UCSD-AML1 (cell line): Measurements from ENCODE around the gene LAMC3.

ENCODE experiments used
- DNase-seq: peaks from one replicate; lab custom pipeline; 2025; ENCODE audit not compliant: unreplicated experiment; lab: John Stamatoyannopoulos, UW

Gene LAMC3

DNA sequence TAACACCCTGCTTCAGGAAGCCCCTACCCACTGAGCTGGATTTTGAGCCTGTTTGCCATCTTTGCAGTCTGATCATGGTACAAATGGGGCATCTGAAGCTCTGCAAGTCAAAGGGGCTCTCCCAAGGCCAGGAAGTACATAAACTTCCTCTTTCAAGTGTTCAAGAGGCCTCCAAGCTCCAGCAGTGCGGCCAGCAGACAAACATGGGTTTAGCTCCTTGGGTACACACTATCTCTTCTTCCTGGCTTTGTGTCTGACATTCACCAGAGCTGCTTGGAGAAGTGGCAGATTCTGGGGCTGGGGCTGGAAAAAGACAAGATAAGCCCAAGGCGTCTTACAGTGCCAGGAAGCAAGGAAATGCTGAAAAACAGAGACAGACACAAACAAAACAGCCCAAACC lies 34.1 kb downstream of the LAMC3 start:
- DNase-seq: peak; percentile 67

DNA sequence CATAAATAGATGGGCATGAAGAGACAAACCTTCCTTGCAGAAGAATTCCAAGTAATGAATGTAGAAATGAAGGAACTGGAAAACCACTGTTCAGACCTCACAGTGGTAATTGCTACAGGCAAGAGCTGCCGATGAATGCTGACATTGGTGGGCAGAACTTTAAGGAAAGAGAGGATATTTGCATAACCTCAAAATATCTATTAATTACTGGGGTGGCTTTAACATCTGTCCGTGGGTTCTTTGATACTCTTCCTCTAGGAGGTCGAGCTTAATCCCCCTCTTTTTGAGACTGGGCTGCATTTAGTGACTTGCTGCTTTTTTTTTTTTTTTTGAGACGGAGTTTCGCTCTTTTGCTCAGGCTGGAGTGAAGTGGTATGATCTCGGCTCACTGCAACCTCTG lies 34.7 kb downstream of the LAMC3 start:
- DNase-seq: no peak

DNA sequence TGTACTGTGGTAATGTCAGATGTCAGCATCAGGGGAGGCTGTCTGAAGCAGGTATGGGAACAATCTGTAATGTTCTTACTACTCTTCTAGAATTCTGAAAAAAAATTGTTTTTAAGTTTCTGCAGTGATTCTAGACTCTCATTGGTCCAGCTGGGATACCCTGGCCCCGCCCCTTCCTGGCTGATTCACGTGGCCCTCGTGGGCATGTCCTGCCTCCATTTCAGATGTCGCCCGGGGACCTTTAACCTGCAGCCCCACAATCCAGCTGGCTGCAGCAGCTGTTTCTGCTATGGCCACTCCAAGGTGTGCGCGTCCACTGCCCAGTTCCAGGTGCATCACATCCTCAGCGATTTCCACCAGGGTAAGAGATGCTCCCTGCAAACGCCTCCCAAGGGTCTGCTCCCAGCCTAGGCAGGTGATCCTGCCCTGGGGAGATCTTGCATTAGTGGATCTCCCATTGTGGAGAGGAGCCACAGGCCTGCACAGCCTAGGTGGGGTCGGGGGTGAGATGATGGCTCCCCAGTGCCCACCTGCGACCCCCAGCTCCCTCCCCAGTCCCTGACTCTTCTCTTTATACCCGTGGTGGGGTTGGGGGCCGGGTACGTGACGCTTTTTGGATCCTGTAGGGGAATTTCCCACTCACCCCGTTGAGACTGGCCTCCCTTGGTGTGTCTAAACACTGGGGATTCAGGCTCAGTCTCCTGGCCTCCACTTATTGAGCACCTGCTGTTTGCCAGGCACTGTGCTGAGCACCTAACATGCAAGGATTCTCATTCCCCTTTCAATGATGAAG lies 36.5 kb downstream of the LAMC3 start:
- peak; percentile 16 for DNase-seq

DNA sequence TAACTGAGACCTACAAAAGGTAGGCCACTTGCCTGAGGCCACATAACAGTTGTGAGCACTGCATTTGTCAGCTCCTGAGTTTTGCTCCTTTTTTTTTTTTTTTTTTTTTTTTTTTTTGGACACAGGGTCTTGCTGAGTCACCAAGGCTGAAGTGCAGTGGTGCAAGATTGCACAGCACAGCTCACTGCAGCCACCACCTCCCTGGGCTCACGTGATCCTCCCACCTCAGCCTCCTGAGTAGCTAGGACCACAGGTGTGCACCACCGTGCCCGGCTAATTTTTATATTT lies 37.1 kb downstream of the LAMC3 start:
- DNase-seq: no peak

DNA sequence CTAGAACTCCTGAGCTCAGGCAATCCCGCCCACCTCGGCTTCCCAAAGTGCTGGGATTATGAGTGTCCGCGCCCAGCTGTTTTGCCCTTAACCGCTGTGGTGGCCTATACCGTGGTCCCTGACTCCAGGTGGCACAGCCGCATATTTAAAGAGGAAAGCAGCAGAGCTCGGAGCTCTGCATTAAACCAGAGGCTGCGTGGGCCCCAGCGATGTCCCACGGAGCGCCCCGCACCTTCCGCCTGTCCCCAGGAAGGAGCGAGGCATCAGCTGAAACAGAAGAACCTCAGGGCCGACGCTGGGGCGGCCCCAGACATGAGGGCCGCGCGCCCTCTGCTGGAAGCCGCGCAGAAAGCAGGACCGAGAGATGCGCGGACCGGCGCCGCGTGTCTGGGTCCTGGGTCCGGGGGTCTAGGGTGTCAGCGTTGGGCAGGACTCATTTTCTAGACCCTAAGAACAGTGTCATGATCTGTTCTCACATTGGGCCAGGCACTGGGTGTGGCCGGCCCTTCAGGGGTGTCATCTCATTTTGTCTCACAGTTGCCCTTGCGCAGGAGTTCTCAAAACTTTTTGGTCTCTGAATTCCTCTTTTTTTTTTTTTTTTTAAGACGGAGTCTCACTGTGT lies 37.7 kb downstream of the LAMC3 start:
- DNase-seq: peak; percentile 80

DNA sequence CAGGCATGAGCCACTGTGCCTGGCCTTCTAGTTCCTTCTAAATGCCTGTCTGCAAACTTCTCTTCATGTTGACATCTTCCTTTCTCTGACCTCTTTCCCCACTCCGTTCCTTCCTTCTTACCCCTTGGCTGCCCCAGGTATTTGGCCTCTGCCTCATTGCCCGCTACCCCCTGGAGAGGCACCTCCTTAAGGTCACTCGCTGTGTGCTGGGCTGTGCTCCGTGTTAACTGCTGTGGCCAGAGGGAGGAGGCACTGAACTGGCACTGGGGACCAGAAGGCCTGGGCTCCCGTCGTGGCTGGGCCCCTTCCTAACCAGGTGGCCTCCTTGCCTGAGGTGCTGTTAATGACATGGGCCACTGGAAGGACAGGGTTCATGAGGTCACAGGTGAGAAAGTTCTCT lies 39.4 kb downstream of the LAMC3 start:
- DNase-seq: no peak

DNA sequence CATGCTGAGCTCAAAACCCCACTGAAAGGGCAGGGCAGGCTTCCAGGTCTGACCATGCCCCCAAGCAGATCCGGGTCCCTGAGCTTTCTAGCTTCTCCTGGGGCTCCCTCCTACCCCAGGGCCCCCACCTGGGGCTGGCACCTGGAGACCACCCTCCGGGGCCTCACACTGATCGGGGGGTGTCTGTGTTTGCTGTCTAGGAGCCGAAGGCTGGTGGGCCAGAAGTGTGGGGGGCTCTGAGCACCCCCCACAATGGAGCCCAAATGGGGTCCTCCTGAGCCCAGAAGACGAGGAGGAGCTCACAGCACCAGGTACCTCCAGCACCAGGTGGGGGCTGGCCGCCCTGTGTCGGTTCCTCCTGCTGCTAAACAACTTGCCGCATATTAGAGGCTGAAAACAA lies 39.8 kb downstream of the LAMC3 start:
- no peak for DNase-seq

DNA sequence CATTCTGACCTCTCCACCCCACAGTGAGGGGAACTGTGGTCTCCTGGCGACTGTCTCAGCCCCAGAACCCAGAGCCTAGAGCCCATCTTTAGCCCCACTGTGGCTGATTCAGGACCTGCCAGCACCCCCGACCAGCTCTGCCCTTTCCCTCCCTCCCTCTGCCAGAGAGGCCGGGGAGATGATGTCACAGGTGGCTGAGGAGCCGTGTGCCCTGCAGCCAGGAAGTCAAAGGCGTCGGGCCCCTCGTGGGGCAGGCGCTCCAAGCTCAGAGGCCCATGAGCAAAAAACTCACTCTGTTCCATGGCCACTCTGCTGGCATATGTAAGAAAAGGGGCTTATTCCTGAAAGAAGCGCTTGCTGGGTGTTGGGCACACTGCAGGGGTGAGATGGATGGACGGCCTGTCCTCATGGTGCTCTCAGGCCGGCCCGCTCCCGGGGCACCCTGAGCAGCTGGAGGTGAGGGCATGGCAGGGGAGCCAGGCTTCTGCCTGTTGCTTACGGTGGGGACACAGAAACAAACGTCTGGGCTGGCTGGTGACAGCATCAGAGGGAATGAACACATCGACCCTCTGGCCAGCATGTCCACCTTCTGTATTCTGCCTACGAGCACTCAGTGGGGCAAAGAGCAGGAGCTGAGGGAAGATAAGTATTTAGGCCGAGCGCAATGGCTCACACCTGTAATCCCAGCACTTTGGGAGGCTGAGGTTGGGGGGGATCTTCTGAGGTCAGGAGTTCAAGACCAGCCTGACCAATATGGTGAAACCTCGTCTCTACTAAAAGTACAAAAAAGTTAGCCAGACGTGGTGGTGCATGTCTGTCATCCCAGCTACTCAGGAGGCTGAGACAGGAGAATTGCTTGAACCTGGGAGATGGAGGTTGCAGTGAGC lies 41.1 kb downstream of the LAMC3 start:
- DNase-seq: peak; percentile 19

DNA sequence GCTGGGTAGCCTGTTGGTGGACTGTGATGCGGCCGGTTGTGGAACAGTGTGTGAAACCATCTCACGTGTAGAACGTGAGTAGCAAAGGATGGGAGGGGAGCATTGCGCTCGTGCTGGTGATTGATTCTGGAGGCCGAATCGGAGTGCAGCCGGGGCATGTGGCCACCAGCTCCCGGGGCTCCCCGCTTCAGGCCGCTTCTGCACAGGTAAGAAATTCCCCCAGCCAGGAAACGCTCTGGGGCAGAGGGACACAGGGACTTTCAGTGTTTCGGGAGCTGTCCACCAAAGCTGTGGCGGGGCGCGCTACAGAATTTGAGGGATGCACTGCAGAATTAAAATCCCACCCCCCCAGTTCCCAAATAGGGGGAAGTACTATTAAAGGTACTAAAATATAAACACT lies 41.9 kb downstream of the LAMC3 start:
- DNase-seq: no peak

DNA sequence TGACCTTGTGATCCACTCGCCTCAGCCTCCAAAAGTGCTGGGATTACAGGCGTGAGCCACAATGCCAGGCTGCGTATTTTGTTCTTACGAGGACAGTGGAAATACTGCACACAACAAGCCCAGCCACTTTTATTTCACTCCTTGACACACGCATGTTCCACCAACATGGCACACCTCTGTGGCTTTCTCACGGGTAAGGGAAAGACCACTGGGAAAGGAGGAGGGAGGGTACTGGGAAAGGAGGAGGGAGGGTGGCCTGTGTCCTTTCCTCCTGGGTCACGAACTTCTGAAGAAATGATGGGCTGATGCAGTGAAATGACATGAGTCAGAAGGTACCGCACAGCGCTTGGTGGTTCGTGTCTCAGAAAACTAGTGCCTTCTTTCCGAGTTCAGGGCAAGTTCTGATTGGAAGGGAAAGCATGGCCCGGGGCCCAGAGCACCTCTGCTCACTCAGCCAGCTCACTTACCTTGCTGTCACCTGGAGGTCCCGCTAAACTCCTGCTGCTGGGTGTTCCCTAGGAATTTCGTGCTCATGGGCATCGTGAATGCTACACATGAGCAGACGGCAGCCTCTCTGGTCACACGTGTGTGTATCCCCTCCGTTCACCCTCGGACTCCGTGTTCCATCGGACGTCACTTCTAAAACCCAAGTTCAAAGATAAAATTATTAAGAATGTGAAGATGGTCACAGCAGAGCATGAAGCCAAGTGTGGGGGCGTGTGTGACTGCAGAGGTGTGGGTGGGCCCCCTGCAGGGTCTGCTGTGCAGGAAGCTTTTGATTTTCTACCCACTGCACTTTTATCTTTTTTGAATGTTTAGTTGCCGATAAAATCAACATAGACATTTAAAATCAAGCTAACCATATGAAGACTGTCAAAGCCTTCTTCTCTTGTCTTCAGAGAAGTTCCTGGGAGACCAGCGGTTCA lies 42.9 kb downstream of the LAMC3 start:
- no peak for DNase-seq

DNA sequence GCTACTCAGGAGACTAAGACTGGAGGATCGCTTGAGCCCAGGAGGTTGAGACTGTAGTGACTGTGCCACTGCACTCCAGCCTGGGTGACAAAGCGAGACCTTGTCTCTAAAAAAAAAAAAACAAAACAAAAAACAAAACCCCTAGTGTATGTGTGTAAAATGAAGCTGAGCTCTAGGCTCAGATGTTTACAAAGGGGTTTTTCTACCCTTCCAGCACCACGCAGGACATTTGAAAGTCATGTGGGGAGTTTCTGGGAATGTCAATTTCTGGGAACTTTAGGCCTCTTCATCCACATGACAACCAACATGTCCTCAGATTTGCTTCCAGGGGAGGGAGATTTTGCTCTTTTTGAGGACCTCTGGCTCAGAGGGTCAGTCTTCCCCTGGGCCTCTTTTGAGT lies 44.9 kb downstream of the LAMC3 start:
- no peak for DNase-seq

DNA sequence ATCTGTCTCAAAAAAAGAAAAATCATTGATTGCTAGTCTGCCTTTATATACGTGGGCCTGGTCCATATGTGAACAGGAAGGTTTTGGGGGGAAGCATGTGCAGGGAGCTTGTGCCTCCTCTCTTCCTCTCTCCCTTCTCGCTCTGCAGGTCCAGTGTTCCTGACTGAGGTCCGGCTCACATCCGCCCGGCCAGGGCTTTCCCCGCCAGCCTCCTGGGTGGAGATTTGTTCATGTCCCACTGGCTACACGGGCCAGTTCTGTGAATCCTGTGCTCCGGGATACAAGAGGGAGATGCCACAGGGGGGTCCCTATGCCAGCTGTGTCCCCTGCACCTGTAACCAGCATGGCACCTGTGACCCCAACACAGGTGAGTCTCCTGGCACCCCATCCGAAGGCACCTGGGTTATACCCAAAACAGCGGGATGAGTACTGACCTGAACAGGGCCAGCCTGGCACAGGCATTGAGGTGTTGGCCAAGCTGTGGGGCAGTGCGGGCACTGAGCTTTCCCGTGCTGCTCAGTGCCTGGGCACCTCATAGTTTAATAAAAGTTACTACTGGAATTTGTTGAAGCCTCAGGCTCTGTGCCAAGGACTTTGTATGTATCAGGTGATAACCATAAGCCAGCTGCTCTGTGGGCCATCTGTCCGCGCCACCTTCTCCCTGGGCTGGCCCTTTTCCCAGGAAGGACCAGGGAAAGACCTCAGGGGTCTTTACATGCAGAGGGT lies 48.0 kb downstream of the LAMC3 start:
- DNase-seq: no peak

DNA sequence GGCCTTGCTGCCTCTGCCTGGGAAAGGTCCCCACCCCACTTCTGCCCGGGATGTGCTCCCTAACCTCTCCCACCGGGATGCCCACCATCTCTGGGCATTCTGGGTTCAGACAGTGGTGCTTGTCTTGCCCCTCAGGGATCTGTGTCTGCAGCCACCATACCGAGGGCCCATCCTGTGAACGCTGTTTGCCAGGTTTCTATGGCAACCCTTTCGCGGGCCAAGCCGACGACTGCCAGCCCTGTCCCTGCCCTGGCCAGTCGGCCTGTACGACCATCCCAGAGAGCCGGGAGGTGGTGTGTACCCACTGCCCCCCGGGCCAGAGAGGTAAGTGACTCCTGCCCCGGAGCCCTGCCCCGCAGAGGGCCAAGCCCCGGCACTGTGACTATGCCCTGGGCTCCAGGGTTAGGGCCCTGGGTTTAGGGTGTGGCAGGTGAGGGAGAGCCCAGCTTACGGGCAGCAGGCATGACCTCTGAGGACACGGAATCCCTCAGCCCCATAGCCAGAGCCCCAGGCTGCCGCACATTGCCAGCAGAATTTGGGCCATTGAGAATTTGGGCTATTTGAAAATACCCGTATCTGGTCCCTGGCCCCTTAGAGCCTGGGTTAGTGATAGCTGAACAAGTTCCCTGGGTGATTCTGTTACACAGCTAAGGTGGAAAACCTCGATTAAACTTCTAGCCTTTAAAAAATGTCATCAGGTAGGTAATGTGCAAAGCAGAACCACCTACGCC lies 52.1 kb downstream of the LAMC3 start:
- no peak for DNase-seq

DNA sequence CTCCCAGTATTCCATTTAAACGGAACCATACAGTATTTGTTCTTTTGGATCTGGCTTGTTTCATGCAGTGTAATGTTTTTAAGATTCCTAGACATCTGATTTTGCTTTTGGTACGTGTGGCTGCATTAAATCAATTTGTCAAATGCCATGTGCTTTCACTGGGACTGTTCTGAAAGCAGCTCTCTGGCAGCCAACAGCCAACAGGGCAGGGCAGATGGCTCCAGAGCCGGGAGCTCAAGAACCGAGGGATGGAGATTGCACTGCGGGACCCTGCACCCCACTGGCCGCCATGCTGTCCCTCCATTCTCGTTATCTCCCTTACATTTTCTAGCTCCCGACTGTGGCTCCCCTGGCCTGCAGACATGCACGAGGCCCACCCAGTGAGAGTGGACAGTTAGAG lies 54.0 kb downstream of the LAMC3 start:
- DNase-seq: no peak

DNA sequence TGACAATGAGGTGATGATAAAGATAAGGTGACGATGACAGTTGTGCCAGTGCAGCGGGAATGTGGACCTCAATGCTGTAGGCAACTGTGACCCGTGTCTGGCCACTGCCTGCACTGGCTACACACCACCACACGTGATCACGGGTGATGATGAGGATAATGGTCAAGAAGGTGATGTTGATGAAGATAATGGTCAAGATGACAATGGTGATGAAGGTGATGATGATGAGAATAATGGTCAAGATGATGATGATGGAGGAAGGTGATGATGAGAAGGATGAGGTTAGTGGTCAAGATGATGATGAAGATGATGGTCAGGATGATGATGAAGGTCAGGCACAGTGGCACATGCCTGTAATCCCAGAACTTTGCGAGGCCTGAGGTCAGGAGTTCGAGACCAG lies 56.6 kb downstream of the LAMC3 start:
- DNase-seq: no peak

DNA sequence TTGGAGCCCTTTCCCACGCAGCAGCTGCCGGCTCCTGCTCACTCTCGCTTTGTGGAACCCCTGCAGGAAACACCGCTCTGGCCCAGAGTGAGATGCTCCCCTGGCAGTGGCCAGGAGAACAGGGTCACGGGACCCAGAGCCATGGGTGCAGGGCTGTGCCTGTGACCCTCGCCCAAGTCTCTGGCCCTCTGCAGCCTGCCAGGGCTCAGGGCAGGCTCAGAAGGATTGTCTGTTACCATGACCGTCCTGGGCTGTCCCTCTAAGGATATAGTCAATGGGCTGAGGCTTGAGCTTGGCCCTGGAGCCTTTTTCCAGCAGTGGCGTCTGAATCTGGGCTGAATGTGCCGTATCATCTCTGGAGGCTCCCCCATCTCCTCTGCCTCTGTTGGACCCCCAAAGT lies 58.7 kb downstream of the LAMC3 start:
- DNase-seq: no peak

DNA sequence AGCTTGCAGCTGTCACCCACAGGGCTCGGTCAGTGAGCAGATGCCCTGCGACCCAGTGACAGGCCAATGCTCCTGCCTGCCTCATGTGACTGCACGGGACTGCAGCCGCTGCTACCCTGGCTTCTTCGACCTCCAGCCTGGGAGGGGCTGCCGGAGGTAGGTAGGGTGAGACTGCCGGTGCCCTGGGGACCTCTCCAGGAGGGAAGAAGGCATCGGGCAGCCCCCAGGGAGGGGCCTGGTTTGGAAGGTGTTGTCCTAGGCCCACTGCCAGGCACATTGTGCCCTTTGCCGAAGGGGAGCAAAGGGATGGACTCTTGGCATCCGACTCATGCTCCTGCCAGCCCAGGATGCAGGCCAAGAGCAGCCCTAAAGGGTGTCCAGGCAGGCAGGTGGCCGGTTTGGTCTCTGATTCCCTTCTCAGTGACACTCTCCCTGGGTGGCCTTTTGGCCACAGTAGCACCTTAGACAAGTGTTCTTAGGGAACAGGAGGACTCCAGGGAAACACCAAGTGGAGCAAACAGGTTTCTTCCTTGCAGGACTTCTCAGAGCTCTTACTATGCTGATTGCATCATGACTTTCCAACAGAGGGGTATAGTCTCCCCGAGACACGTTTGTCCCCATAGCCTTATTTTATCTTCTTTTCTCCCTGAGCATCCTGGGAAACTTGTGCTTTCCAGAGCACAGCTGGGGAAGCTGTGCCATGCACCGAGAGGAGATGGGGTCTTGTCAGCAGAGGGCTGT lies 59.3 kb downstream of the LAMC3 start:
- no peak for DNase-seq

DNA sequence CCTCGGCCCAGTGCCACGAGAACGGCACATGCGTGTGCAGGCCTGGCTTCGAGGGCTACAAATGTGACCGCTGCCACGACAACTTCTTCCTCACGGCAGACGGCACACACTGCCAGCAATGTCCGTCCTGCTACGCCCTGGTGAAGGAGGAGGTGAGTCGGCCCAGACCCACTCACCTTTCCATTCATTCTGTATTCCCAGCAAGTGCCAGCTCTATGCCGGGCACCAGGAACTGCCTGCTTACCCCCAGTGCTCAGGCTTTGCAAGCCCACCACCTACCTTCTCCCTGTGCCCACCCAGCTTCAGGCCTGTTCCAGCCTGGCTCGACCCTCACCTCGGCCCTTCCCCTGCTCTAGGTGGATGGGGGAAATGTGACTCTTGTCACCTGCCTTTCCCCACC lies 60.7 kb downstream of the LAMC3 start:
- no peak for DNase-seq
